B cell (primary cell): ENCODE measurements around the gene CXCL13. TPM values are rescaled to one million over a fixed set of nuclear protein-coding genes. Genes with fewer than 3 reads are reported as not detected.

ENCODE experiments used
- polyA plus RNA-seq: library from polyadenylated mRNA; depleted of rRNA; stranded (reverse); fragments of >200 nt; gene quantifications from 2 replicates; pipeline ENCODE4 v1.2.3, GENCODE V29; 2012
- total RNA-seq, 2 donors: library from RNA; stranded (reverse); fragments of 120-200 nt in 1 of 2; gene quantifications; 1 replicate in 1 of 2; 2 replicates in 1 of 2; pipeline versions ENCODE4 v1.2.3 to v1.2.4, GENCODE V29; 2013 to 2022

Gene CXCL13
- total and polyA plus RNA-seq, 2 donors (not counting 1 experiment from before 2014, with no cell fraction given) = not detected

Other genes with a start within 250 kb of the CXCL13 start
- 119 TPM in 2 replicates for gene CNOT6L, start 213.5 kb downstream of the CXCL13 start, total RNA-seq
- 18.8 and 20.0 TPM in 2 replicates for gene CNOT6L, start 213.5 kb downstream of the CXCL13 start, polyA plus RNA-seq